ENCODE data around the gene SCRN1.

SCRN1 gene, protein sequence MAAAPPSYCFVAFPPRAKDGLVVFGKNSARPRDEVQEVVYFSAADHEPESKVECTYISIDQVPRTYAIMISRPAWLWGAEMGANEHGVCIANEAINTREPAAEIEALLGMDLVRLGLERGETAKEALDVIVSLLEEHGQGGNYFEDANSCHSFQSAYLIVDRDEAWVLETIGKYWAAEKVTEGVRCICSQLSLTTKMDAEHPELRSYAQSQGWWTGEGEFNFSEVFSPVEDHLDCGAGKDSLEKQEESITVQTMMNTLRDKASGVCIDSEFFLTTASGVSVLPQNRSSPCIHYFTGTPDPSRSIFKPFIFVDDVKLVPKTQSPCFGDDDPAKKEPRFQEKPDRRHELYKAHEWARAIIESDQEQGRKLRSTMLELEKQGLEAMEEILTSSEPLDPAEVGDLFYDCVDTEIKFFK

DNA sequence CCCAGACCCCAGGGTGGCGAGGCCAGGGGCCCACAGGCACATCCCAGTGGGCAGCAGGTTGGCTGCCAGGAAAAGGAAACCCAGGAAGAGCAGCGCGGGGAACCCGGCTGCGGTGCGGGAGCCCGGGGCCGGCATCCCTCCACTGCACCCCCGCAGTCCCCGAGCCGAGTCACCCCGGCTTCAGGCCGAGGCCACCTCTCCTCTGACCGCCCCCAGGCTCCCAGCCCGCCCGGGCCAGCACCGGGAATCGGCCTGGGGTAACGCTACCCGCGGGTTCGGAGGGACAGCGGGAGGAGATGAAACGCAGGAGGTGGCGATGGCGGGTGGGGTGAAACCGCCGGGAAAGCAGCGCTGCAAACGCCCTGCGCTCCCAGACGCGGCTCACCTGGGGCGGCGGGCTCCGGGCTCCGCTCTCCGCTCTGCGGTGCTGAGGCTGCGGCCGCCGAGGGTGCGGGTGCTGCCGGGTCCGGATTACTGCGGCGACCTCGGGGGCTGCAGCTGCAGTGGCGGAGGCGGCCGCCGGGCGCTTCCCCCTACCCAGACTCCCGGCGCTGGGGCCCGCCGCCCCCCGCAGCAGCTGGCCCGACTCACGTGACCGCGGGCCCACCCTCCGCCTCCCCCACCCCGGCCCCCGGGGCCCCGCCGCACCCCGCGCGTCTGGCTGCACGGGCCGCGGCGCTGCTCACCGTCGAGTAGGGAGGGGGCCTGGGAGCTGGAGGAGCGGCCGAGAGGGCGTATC is at the start of gene SCRN1:
TSS of gene SCRN1 (minus strand) at position 545 of the 739 bp plus-strand sequence. CDS start 20,734 bp downstream, outside the sequence.
- DNase-seq, result peak in 42 of 56 donors; percentile 16 to 84 (median 57)

DNA sequence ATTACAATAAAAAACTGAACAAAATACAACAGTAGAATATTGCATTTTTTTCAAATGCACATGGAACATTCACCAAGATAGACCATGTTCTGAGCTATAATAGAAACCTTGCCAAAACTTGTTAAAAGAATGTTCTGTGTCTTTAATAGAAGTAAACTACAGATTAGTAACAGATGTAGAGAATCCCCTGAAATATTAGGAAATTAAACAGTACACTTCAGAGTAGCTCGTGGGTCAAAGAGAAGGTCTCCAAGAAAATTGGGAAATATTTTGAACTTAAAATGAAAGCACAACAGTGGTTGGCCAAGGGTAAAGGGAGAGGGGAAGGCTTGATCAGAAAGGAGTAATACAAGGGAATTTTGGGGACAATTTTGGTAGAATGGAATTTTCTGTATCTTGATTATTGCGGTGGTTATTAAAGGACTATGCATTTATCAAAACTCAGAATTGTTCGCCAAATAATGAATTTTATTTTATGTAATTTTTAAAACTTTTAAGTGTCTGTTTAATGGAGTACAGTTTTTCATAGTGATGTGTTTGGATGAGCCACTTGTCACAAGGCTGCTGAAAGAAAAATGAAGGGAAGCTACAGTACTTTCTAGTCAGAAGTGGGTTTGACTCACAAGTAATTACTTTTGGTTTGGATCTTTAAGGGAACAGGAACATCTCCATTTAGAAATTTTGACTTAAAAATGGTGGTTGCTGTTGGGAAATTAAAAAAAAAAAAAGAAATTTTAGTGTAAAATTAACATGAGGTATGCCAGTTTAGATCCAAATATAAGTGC is 48.8 kb upstream of the SCRN1 start:
- no peak for DNase-seq

DNA sequence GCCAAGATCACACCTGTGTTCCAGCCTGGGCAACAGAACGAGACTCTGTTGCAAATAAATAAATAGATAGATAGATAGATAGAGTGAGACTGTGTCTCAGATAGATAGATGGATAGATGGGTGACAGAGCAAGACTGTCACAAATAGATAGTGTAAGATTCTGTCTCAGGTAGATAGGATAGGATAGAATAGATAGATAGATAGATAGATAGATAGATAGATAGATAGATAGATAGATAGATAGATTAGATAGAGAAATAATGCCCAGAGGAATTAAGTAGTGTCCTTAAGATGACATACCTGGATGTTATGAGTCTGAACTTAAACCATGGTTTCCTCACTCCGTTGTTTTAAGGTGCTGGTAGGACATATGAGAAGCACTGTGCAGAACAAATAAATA is 46.6 kb upstream of the SCRN1 start:
- no peak for DNase-seq

DNA sequence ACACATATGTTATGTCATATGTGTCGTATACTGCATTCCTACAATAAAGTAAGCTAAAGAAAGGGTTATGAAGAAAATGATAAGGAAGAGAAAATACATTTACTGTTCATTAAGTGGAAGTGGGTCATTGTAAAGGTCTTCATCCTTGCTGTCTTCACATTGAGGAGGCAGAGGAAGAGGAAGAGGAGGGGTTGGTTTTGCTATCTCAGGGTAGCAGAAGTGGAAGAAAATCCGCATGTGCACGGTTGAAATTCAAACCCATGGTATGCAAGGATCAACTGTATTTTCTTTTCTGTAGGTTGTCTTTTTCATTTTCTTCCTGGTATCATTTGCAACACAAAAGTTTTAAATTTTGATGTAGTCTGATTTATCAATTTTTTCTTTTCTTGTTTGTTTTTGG is 44.9 kb upstream of the SCRN1 start:
- DNase-seq, result no peak

DNA sequence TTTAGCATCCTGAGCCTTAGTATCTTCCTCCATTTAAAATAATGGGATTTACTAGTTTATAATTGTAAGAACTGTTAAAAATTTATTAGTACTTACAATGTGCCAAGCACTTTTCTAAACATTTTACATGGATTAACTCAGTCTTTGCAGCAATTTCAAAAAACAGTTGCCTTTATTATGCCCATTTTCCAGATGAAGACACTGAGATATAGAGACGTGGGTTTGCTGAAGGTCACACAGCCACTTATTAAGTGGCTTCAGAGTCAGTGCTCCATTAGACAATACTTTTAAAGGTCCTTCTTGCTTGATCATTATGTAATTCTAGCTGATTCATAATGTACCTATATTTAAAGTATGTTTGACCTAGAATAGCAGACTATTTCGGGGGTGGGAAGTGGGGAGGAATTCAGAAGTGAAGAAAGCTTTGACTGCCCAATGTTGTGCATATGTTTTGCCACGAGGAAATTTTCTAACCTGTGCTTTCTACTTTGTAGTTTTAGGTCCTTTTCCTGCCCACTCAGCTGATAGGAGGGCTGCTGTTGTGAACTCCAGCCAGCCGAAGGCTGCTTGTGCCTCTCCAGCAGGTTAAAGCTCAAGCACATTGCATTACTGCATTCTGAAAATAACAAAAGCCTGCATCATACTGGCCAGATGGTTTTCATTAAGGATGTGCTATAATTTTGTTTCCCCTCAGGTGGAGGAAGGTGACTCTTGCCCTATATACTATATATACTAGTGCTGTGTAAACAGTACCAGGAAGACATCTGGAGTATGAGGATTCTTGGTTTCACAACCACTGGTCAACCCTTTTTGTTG is 42.9 kb upstream of the SCRN1 start:
- no peak for DNase-seq

DNA sequence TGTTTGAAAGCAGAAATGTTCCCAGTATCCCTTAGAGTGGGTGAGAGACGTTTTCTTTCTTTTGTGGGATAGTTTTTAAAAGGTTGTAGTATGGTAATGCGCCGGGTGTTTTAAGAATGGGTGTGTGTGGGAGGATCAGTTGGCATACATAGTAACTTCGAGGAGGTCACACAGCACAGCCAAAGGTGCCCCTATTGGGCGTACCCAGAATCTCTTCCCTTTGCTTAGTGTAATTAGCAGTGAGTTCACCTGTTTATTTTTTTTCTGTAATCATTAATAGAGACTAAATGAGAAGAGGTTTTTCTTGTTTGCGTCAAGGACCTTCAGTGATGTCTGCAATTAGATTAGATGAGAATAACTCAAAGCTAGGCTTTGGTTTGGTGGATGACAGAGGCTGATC is 40.1 kb upstream of the SCRN1 start:
- DNase-seq, result no peak

DNA sequence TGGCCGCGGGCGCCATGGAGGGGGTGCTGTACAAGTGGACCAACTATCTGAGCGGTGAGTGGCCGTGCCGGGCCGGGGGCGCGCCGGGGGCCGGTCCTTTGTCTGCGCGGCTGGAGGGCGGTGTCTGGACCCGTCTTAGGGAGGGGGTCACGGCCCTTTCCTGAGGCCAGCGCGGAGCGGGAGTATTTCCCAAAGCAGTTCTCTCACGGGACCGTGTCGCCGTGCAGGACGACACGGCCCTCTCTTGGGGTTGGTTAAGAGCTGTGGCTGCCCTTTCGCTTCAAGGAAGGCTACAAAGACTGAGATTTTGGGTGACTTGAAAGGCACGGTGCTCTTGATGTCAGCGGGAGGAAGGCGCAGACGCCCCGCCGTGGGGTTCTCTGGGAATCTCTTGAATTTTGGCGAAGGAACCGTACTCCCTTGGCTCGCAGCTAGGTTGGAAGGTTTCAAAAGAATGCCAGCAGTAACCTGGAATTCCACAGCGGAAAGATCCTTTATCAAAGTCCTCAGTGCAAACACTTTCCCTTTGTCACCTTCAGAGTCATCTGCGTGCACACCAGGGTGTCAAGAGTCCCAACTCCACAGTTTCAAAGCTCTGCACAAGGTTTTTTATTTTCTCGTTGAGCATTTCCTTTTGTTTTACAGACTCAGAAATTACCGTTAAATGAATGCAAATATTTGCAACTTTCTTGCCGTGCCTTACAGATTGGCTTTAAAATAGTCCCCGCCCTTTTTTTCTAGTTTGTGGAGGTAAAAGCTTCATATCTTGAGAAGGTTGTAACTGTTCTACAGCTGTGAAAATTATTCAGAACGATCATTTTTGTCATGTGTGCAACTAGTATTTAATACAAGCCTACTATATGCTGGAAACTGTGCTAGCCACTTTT is 39.4 kb upstream of the SCRN1 start:
- DNase-seq, result peak in 48 of 56 donors; percentile 5 to 82 (median 56)

DNA sequence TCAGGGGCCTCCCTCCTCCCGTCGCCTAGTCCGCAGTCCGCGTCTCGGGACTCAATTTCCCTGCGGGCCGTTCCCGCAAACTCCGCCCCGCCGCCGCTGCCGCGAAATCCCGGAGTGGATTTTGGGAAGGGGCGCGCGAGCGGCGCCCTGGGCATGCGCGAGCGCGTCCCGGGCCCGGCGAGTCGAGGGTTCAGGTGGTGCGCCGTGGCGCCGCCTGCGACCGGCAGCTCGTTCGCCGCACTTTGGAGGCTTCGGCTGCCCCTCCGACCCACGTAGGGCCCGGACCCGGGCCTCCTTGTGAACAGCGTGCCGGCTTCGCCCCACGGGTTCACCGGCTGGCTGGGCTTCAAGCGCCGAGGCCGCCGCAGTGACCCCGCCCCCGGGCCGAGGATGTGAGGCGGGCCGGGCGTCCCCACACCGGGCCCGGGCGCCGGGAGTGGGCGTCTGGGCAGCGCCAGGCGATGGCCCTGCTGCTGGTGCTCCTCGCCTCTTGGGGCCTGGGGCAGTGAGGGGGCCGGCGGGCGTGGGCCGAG is 38.7 kb upstream of the SCRN1 start, which contains the start of gene PLEKHA8:
TSS of gene PLEKHA8 (plus strand) at position 197 of the 533 bp plus-strand sequence. CDS start 351 bp downstream, outside the sequence.
- peak in 55 of 56 donors; percentile 39 to 93 (median 84) for DNase-seq

DNA sequence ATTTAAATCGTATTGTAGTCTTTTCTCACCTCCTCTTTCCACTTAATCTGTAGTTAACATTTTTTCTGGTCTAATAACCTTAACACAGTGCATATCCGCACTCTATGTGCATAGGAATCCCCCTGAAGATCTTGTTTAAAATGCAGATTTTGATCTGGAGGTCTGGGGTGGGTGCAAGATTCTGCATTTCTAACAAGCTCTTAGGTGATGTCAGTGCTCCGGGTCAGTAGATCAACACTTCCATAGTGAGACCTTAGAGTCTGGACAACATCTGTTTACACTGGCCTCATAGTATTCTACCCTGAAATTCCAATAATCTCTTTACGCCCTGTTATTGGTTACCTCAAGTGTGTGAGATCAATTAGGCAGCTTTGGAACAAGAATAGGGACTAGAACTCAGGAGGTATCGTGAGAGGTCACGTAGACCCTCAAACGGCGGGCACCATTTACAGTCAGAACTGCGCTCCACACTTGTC is 38.2 kb upstream of the SCRN1 start:
- DNase-seq, result no peak

DNA sequence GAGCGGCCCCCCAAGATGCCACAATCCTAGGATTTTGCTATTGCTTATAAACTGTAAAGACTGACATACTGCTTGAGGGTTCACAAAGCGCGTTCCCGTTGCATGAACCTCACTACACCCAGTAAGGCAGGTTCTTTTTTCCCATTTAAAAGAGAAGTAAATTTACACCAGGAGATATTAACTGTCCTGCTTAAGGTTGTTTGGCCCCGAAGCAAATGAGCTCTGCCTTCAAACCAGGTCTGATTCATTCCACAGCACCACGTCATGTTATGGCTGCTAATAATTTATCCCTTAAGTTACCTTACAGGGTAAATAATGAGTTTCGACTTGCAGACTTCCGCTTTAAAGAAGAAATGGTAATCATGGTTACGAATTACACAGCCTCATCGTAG is 37.5 kb upstream of the SCRN1 start:
- peak in 3 of 56 donors; percentile 19 to 43 (median 41) for DNase-seq

DNA sequence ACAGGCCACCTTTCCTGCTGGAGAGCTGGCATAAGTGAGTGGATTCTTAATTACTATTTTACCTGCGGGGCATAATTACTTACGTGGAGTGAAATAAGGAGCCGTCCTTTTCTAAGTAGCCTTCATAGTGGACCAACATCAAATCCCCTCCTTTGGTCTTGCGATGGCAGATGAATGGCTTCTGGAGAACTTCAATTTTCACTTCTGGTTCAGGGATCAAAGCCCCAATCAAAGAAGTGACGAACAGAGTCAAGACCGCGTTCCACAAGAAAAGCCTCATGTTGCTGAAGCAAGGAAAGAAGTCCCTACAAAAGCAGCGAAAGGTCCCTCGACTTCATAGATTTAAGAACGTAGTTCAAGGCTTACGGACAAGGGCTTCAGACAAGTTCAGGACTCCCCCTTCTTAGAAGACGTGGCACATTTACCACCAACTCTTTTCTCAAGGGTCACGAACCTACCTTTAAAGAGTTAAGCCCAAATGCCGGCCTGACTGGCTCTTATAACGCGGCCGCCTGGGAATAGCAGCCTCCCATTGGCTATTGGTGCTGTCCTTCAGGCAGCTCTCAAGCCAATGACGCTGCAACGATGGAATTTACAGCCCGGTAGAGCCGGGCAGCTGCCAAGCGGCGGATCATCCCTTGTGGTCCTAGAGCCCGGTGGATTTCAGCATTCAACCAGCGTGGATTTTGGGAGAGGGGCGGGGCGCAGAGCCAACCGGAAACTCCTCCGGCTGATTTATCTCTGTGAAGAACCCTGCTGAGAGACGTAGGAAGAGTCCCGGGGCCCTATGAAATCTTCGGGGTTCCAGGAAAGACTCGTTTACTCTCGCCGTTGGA is 36.8 kb upstream of the SCRN1 start, which contains the start of gene FKBP14:
TSS of gene FKBP14 (minus strand) at position 474 of the 836 bp plus-strand sequence. CDS start at position 280, 194 bp downstream.
- DNase-seq, result peak; percentile 72 to 98 (median 94)

DNA sequence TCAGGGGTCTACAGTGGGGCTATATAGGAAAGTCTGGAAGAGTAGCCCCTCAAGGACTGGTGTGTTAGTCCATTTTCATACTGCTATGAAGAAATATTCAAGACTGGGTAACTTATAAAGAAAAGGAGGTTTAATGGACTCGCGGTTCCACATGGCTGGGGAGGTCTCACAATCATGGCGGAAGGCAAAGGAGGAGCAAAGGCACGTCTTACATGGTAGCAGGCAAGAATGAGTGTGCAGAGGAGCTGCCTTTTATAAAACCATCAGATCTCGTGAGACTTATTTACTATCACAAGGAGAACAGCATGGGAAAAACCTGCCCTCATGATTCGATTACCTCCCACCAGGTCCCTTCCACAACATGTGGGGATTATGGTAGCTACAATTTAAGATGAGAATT is 33.9 kb upstream of the SCRN1 start:
- no peak for DNase-seq

DNA sequence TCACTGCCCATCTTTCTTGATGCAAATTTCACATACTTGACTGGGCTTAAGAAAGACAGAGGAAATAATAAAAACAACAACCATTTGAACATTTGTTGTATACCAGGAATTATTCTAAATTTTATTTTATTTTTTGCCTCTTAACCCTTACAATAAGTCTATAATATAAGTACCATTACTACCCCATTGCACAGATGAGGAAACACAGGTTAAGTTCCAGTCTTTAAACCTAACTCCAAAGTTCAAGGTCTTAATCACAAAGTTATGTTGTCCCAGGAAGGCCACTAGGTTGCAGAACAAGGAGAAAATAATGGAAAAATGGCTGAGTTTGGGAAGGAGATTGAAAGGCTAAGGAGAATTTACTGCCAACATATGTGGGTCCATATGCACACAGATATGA is 33.4 kb upstream of the SCRN1 start:
- no peak for DNase-seq

DNA sequence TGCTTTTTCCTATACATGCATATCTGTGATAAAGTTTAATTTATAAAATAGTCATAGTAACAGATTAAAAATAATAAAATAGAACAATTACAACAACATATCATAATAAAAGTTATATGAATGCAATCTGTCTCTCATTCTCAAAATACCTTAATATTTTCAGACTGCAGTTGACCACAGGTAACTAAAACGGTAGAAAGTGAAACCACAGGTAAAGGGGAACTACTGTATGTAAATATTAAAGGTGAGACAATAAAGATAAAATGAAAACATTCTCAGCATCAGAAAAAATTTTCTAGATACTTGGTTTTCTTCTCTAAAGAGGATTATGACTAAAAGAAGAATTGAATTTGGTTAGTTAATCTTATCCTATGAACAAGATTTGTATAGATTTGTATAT is 30.9 kb upstream of the SCRN1 start:
- no peak for DNase-seq

DNA sequence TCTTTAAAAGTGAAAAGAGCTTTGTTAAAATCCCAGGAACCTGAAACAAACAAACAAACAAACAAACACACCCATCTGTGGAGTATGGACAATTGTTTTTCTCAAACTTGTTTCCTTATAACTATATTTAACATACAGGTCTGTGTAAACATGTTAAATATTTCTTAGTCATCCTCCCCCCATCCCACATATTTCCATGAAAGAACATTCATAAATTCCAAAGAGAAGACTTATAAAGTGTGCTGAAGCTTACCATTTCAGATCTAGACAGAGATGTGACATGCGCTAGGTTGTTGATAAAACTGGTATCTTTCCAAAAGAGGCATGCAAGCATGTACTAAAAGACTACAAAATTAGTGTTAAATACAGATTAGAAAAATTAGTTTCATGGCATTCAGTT is 30.4 kb upstream of the SCRN1 start:
- no peak for DNase-seq

DNA sequence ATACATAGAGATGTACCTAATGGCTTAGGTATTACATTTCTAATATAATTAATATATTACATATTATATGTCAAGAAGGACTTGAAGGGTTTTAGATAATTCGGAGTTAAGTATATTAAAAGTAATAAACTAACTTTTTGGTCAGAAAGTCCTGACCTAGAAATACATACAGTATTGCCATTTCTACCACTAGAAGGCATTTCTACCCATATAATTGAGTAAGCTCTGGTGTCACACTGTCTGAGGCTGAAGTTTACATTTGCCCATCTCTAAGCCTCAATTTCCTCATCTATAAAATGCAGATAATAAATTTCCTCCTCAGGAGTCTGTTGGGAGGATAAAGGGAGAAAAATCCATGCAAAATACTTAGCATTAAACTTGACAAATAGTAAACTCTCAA is 29.8 kb upstream of the SCRN1 start:
- DNase-seq, result no peak

DNA sequence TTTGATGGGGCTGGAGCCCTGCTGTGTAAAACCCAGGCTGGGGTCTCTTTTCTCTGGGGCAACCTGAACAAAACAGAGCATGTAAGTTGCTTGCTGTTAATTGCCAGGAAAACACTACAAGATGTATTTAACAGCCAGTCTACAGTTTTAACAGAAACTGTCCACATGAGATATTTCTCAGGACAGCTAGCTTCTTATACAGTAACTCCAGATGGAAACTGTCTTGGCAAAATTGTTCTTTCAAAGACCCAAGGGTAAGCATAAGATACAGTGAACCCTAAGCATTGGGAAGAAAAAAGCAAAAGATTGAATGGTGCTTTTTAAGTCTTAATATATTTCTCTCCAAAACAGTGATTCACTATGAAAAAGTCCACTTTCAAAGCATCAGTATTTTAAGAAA is 28.9 kb upstream of the SCRN1 start:
- DNase-seq, result no peak

DNA sequence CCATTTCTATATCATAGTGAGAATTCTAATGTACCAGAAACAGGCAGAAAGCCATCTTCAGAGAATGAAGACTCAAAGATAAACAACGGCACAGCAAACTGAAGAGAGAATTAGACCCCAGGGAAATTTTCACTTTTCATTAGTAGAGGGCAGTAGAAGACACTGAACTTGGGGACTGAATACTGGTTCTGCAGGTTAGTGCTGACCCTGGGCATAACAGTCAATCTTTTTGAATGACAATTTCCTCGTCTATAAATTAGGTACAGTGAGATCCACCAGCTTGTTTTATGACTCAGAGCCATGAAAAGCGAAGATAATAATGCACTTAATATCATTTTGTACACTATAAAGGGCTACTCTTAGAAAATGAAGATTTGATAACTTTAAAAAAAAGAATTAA is 23.2 kb upstream of the SCRN1 start:
- DNase-seq, result no peak

Data from nucleus accumbens (tissue), 56 donors.